Spleen (tissue), 11 donors: Measurements from ENCODE around the gene SMIM45.

ENCODE experiments used
- DNase-seq: peaks from one replicate; pipeline ENCODE4 v3.0.0-alpha.2; 2020
- H3K27ac ChIP-seq, 8 donors: fragments of 200-600 bp; sonication (generic) in 7 of 8; 1 replicate in 4 of 8; 2 replicates in 4 of 8; pipeline versions ENCODE4 v1.5.0 to v1.8.0; 2016 to 2021; ENCODE audit warnings: inconsistent platforms in 4 of 8, mild to moderate bottlenecking in 4 of 8, moderate library complexity in 1 of 8
- H3K27me3 ChIP-seq, 7 donors: fragments of 200-600 bp; sonication (generic) in 6 of 7; replicated peaks in 1 of 7; 1 replicate in 4 of 7; 2 replicates in 3 of 7; pipeline versions ENCODE4 v1.5.0 to v1.8.0; 2016 to 2021; ENCODE audit warnings: inconsistent platforms in 3 of 7, mild to moderate bottlenecking in 1 of 7
- H3K36me3 ChIP-seq, 6 donors: fragments of 200-600 bp; sonication (generic) in 5 of 6; 1 replicate in 4 of 6; 2 replicates in 2 of 6; pipeline versions ENCODE4 v1.5.0 to v1.8.0; 2016 to 2021; ENCODE audit warnings: inconsistent platforms in 2 of 6
- H3K4me1 ChIP-seq, 6 donors: fragments of 200-600 bp; sonication (generic) in 5 of 6; 1 replicate in 3 of 6; 2 replicates in 3 of 6; pipeline versions ENCODE4 v1.5.0 to v1.8.0; 2016 to 2021; ENCODE audit warnings: inconsistent platforms in 3 of 6
- H3K4me3 ChIP-seq, 8 donors: fragments of 200-600 bp; sonication (generic) in 7 of 8; 1 replicate in 4 of 8; 2 replicates in 4 of 8; pipeline versions ENCODE4 v1.5.0 to v1.8.0; 2016 to 2021; ENCODE audit warnings: inconsistent platforms in 4 of 8, mild to moderate bottlenecking in 4 of 8, moderate library complexity in 2 of 8
- H3K9me3 ChIP-seq, 8 donors: fragments of 200-600 bp; sonication (generic) in 7 of 8; 1 replicate in 4 of 8; 2 replicates in 4 of 8; pipeline versions ENCODE4 v1.5.0 to v1.8.0; 2016 to 2021; ENCODE audit warnings: inconsistent platforms in 4 of 8
- CTCF ChIP-seq, 11 experiments: fragments of 200-600 bp in 7 of 11; fragments of 450-650 bp in 4 of 11; sonication (generic) in 4 of 11; IDR thresholded peaks in 8 of 11; conservative IDR thresholded peaks in 3 of 11; 1 replicate in 7 of 11; 2 replicates in 4 of 11; pipeline versions ENCODE4 v1.4.0 to v1.8.0; 2016 to 2021; ENCODE audit warnings: antibody characterized with exemption in 11 of 11, inconsistent platforms in 4 of 11, mild to moderate bottlenecking in 1 of 11
- POLR2A ChIP-seq, 3 donors: fragments of 450-650 bp; IDR thresholded peaks; one replicate each; pipeline ENCODE4 v1.5.1; 2017; ENCODE audit warnings: antibody characterized with exemption in 3 of 3, mild to moderate bottlenecking in 1 of 3
- POLR2AphosphoS5 ChIP-seq, 3 donors: sonication (generic); formaldehyde crosslinking; IDR thresholded peaks; one replicate each; pipeline ENCODE4 v1.5.1; 2017; ENCODE audit warnings: antibody characterized with exemption in 3 of 3
- WGBS, 5 donors: extraction: QIAGEN DNeasy Blood & Tissue Kit in 3 of 5; methylation state at CpG; one replicate each; pipeline versions ENCODE4 v1.1.5 to v1.1.7; 2013 to 2018; 5-methylcytosine and 5-hydroxymethylcytosine counted together
- intact Hi-C: fragments of 100-400 bp; cut with DNase I; formaldehyde crosslinking; loops from one replicate; pipeline ENCODE4 v1.15.0; 2023; ENCODE audit warnings: low total_unique reads
- donor health status: healthy with polysubstance abuse.
- donor health status: DM: no; HTN: no; CAD: no; lungs with moderate emphysema.
- donor health status: DM: no; HTN: no; CAD: no.
- donor health status: Bipolar disorder and iron deficiency.
- donor health status: healthy.
- donor health status: DM: no; HTN: no; CAD: no.
- donor health status: DM: yes; HTN: yes; CAD: no.

SMIM45 gene

GRCh38 chr22:41939981-41940831 is 11.7 kb upstream of the SMIM45 start:
- Histone ChIP-seq H3K4me1 (peaks cover 13 to 68% (median 41%) of the 10 kb centered on the region in 6 donors), H3K9me3 (no peaks in the 10 kb centered on the region), H3K27ac (peak overlapping the region; percentile 78 to 95 (median 89)), H3K36me3 (peaks cover 0 to 31% (median 0%) of the 10 kb centered on the region in 6 donors), H3K4me3 (peak overlapping the region in 3 of 8 donors; percentile 13 to 62 (median 19)), H3K27me3 (no peaks in the 10 kb centered on the region)
- 47 to 61% (median 58%) methylated on average over 12 to 13 of the region's 13 CpGs for WGBS, 5 donors
- peak; percentile 95 for DNase-seq
- TF ChIP-seq POLR2AphosphoS5 (IDR thresholded peaks at IDR 0.05) = peak; percentile 90 to 100 (median 98)
- TF ChIP-seq CTCF (IDR thresholded peaks at IDR 0.05 in 8 of 11, conservative IDR thresholded peaks at IDR 0.05 in 3 of 11) = no peak
- TF ChIP-seq POLR2A (IDR thresholded peaks at IDR 0.05) = peak; percentile 74 to 96 (median 93)
- intact Hi-C loops = loop anchor here (5.0 kb wide), 3 partner anchors 118 to 243 kb away; partner anchors contain the start of gene MEI1

- H3K4me1 ChIP-seq = peaks cover 19 to 68% (median 42%) of the 10 kb centered on the region in 6 donors
- TF ChIP-seq POLR2A (IDR thresholded peaks at IDR 0.05) (peak in 1 of 3 donors; percentile 7), CTCF (IDR thresholded peaks at IDR 0.05 in 8 of 11, conservative IDR thresholded peaks at IDR 0.05 in 3 of 11) (peak; percentile 92 to 99 (median 95)), POLR2AphosphoS5 (IDR thresholded peaks at IDR 0.05) (peak; percentile 73 to 76 (median 73))
- H3K27me3 ChIP-seq = peaks cover 0 to 6% (median 0%) of the 10 kb centered on the region in 7 donors
- H3K27ac ChIP-seq = peak overlapping the region; percentile 78 to 95 (median 89)
- no peaks in the 10 kb centered on the region for H3K9me3 ChIP-seq
- WGBS, 5 donors = 35 to 55% (median 42%) methylated on average over 13 of the region's 13 CpGs
- H3K4me3 ChIP-seq = peak overlapping the region in 1 of 8 donors; percentile 42
- H3K36me3 ChIP-seq = peaks cover 0 to 31% (median 0%) of the 10 kb centered on the region in 6 donors
- DNase-seq = peak; percentile 95
- intact Hi-C loops = loop anchor here (5.0 kb wide), 3 partner anchors 119 to 244 kb away; partner anchors contain the start of gene MEI1
These were observed 10.9 kb upstream of the SMIM45 start for GRCh38 chr22:41940832-41941765.

DNA sequence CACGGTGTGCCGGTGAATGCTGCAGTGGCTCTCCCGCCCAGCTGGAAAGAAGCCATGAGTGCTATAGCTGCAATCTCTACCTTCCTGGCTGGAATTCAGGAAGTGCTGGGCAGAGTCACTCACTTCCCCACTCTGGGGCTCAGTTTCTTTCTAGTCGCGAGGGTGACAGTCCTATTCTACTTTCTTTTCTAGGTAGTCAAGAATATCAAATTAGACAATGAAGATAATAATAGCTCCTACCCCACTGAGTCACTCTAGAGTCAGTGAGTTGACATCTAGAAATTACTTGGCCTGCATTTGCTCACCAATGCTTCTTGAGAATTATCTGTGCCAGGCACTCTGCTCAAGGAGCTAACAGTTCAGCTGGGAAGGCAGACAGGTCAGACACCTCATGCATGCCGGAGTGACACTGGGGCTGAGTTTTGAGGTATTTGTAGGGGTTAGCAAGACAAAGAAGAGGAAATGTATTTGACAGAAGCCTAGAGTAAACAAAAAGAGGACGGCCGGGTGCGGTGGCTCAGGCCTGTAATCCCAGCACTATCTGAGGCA is 8.2 kb upstream of the SMIM45 start:
- Histone ChIP-seq H3K4me3 (no peak overlapping the region), H3K27ac (no peak overlapping the region), H3K36me3 (peaks cover 0 to 10% (median 0%) of the 10 kb centered on the region in 6 donors), H3K9me3 (no peaks in the 10 kb centered on the region), H3K4me1 (peaks cover 20 to 61% (median 44%) of the 10 kb centered on the region in 6 donors), H3K27me3 (peaks cover 0 to 10% (median 0%) of the 10 kb centered on the region in 7 donors)
- no peak for DNase-seq
- 59 to 78% (median 68%) methylated on average over 9 of the region's 9 CpGs for WGBS, 5 donors
- intact Hi-C loops = loop anchor here (5.0 kb wide), 3 partner anchors 121 to 246 kb away; partner anchors contain the start of gene MEI1
- TF ChIP-seq CTCF (IDR thresholded peaks at IDR 0.05 in 8 of 11, conservative IDR thresholded peaks at IDR 0.05 in 3 of 11) (no peak), POLR2AphosphoS5 (IDR thresholded peaks at IDR 0.05) (no peak)
